Femur (tissue), 1 donor: ENCODE data around the gene ENO3.

ENCODE experiments used
- DNase-seq: peaks from one replicate; pipeline ENCODE4 v3.0.0-alpha.2; 2017

ENO3 gene

GRCh38 chr17:4951486-4951885 lies 567 bp downstream of the ENO3 start:
- DNase-seq: no peak

- DNase-seq: peak; percentile 82
These were observed 2.6 kb downstream of the ENO3 start for GRCh38 chr17:4953451-4953961.

- DNase-seq: peak; percentile 18
These were observed 4.2 kb downstream of the ENO3 start for GRCh38 chr17:4955091-4955490.

- DNase-seq: no peak
These were observed 5.7 kb downstream of the ENO3 start for GRCh38 chr17:4956493-4957061.

GRCh38 chr17:4958102-4958501 lies 7.2 kb downstream of the ENO3 start:
- no peak for DNase-seq

- no peak for DNase-seq
These were observed 8.5 kb downstream of the ENO3 start for GRCh38 chr17:4959261-4959965.

GRCh38 chr17:4960279-4960922 lies 9.5 kb downstream of the ENO3 start:
- DNase-seq: no peak

GRCh38 chr17:4965311-4965986 lies 14.5 kb downstream of the ENO3 start:
- DNase-seq: peak; percentile 16

GRCh38 chr17:4966844-4967538 lies 16.1 kb downstream of the ENO3 start:
- DNase-seq: peak; percentile 100

- DNase-seq: peak; percentile 98
These were observed 16.9 kb downstream of the ENO3 start, which contains the start of gene SPAG7 for GRCh38 chr17:4967539-4968485. TSS of gene SPAG7 (minus strand) at chr17:4967817. CDS start at chr17:4967804, 13 bp downstream.

GRCh38 chr17:4968486-4969046 lies 17.6 kb downstream of the ENO3 start:
- no peak for DNase-seq

GRCh38 chr17:4969047-4969550 lies 18.2 kb downstream of the ENO3 start:
- DNase-seq: peak; percentile 38

- DNase-seq: no peak
These were observed 18.7 kb downstream of the ENO3 start for GRCh38 chr17:4969551-4970173.

GRCh38 chr17:4970273-4970672 lies 19.4 kb downstream of the ENO3 start:
- DNase-seq: no peak

GRCh38 chr17:4971826-4972225 lies 20.9 kb downstream of the ENO3 start:
- DNase-seq: no peak

- no peak for DNase-seq
These were observed 21.4 kb downstream of the ENO3 start for GRCh38 chr17:4972322-4972721.

- no peak for DNase-seq
These were observed 21.8 kb downstream of the ENO3 start for GRCh38 chr17:4972752-4973151.

- DNase-seq: no peak
These were observed 22.6 kb downstream of the ENO3 start for GRCh38 chr17:4973256-4974114.

- no peak for DNase-seq
These were observed 23.3 kb downstream of the ENO3 start for GRCh38 chr17:4974115-4974670.
